ENCODE data around the gene EID2. TPM values are rescaled to one million over a fixed set of nuclear protein-coding genes. Genes with fewer than 3 reads are reported as not detected.

EID2 gene
- total and polyA plus RNA-seq, 10 donors = 7.9 to 17.7 (median 13.7) TPM

GRCh38 chr19:39506598-39506943 lies 33.4 kb downstream of the EID2 start:
- 53 to 65% (median 57%) methylated on average over 7 of the region's 7 CpGs for WGBS, 5 donors
- intact Hi-C loops (cut with DNase I; ENCODE audit: low total_unique reads) = no loop called here
- Histone ChIP-seq H3K36me3 (no peaks in the 10 kb centered on the region), H3K27me3 (replicated peaks in 1 of 7) (peaks cover 0 to 91% (median 53%) of the 10 kb centered on the region in 7 donors), H3K4me1 (peaks cover 0 to 25% (median 20%) of the 10 kb centered on the region in 6 donors), H3K4me3 (peak overlapping the region in 5 of 8 donors; percentile 44 to 74 (median 50)), H3K9me3 (no peaks in the 10 kb centered on the region), H3K27ac (no peak overlapping the region)
- no peak for DNase-seq
- TF ChIP-seq POLR2AphosphoS5 (IDR thresholded peaks at IDR 0.05) = no peak
- no peak for TF ChIP-seq POLR2A (IDR thresholded peaks at IDR 0.05)
- TF ChIP-seq CTCF (IDR thresholded peaks at IDR 0.05 in 8 of 11, conservative IDR thresholded peaks at IDR 0.05 in 3 of 11) = no peak

GRCh38 chr19:39502640-39503417 lies 37.1 kb downstream of the EID2 start:
- 16 to 32% (median 19%) methylated on average over 32 to 69 of the region's 69 CpGs for WGBS, 5 donors

GRCh38 chr19:39501340-39501739 lies 38.6 kb downstream of the EID2 start:
- no peaks in the 10 kb centered on the region for H3K36me3 ChIP-seq
- 70 to 82% (median 76%) methylated on average over 5 of the region's 5 CpGs for WGBS, 5 donors
- no peak overlapping the region for H3K27ac ChIP-seq
- peaks cover 14 to 33% (median 28%) of the 10 kb centered on the region in 6 donors for H3K4me1 ChIP-seq
- H3K4me3 ChIP-seq = no peak overlapping the region
- DNase-seq = no peak
- peaks cover 3 to 100% (median 66%) of the 10 kb centered on the region in 7 donors for H3K27me3 ChIP-seq (replicated peaks in 1 of 7)
- intact Hi-C loops (cut with DNase I; ENCODE audit: low total_unique reads) = no loop called here
- TF ChIP-seq POLR2A (IDR thresholded peaks at IDR 0.05) = no peak
- TF ChIP-seq POLR2AphosphoS5 (IDR thresholded peaks at IDR 0.05) = no peak
- no peak for TF ChIP-seq CTCF (IDR thresholded peaks at IDR 0.05 in 8 of 11, conservative IDR thresholded peaks at IDR 0.05 in 3 of 11)
- no peaks in the 10 kb centered on the region for H3K9me3 ChIP-seq

More at GRCh38 chr19:39502640-39503417, 37.1 kb downstream of the EID2 start:
- H3K27me3 ChIP-seq (replicated peaks in 1 of 7) = peaks cover 3 to 100% (median 71%) of the 10 kb centered on the region in 7 donors
- peak; percentile 91 for DNase-seq
- peak overlapping the region in 1 of 8 donors; percentile 46 for H3K4me3 ChIP-seq
- H3K9me3 ChIP-seq = no peaks in the 10 kb centered on the region
- no peak overlapping the region for H3K27ac ChIP-seq
- no peak for TF ChIP-seq POLR2A (IDR thresholded peaks at IDR 0.05)
- peak in 10 of 11 experiments; percentile 9 to 94 (median 86) for TF ChIP-seq CTCF (IDR thresholded peaks at IDR 0.05 in 8 of 11, conservative IDR thresholded peaks at IDR 0.05 in 3 of 11)
- peak in 2 of 3 donors; percentile 43 to 53 for TF ChIP-seq POLR2AphosphoS5 (IDR thresholded peaks at IDR 0.05)
- intact Hi-C loops (cut with DNase I; ENCODE audit: low total_unique reads) = no loop called here
- peaks cover 12 to 42% (median 36%) of the 10 kb centered on the region in 6 donors for H3K4me1 ChIP-seq
- H3K36me3 ChIP-seq = no peaks in the 10 kb centered on the region

- Histone ChIP-seq H3K27me3 (replicated peaks in 1 of 7) (peaks cover 3 to 100% (median 64%) of the 10 kb centered on the region in 7 donors), H3K36me3 (no peaks in the 10 kb centered on the region), H3K9me3 (no peaks in the 10 kb centered on the region), H3K27ac (no peak overlapping the region), H3K4me3 (no peak overlapping the region), H3K4me1 (peaks cover 14 to 33% (median 28%) of the 10 kb centered on the region in 6 donors)
- TF ChIP-seq POLR2A (IDR thresholded peaks at IDR 0.05) (no peak), POLR2AphosphoS5 (IDR thresholded peaks at IDR 0.05) (no peak), CTCF (IDR thresholded peaks at IDR 0.05 in 8 of 11, conservative IDR thresholded peaks at IDR 0.05 in 3 of 11) (no peak)
- DNase-seq = no peak
- WGBS, 5 donors = 41 to 56% (median 52%) methylated on average over 4 of the region's 4 CpGs
- intact Hi-C loops (cut with DNase I; ENCODE audit: low total_unique reads) = no loop called here
Observed at GRCh38 chr19:39500543-39500942, 39.4 kb downstream of the EID2 start.

Data from spleen (tissue), 11 donors.